WI38 (cell line): ENCODE data around the gene DEGS1.

Source experiments
- H3K4me3 ChIP-seq: 2 replicates; pipeline ENCODE4 v1.5.1; 2011; ENCODE audit warnings: low read depth, mild to moderate bottlenecking, control low read depth, low read length
- CTCF ChIP-seq: IDR thresholded peaks from 2 replicates; pipeline ENCODE4 v1.5.1; 2012; ENCODE audit warnings: low read depth, mild to moderate bottlenecking, control low read depth, low read length

Gene DEGS1

DNA sequence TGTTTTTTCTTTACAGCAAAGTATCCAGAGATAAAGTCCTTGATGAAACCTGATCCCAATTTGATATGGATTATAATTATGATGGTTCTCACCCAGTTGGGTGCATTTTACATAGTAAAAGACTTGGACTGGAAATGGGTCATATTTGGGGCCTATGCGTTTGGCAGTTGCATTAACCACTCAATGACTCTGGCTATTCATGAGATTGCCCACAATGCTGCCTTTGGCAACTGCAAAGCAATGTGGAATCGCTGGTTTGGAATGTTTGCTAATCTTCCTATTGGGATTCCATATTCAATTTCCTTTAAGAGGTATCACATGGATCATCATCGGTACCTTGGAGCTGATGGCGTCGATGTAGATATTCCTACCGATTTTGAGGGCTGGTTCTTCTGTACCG lies 6.5 kb downstream of the DEGS1 start:
- no peak overlapping the region for H3K4me3 ChIP-seq
- no peak for TF ChIP-seq CTCF

- no peak for TF ChIP-seq CTCF
- no peak overlapping the region for H3K4me3 ChIP-seq
These were observed 9.2 kb downstream of the DEGS1 start for GRCh38 chr1:224192082-224192788.

- no peak overlapping the region for H3K4me3 ChIP-seq
- TF ChIP-seq CTCF = no peak
These were observed 10.4 kb downstream of the DEGS1 start for GRCh38 chr1:224193319-224193966.

- H3K4me3 ChIP-seq = no peak overlapping the region
- TF ChIP-seq CTCF = no peak
These were observed 14.0 kb downstream of the DEGS1 start for GRCh38 chr1:224196813-224197600.

DNA sequence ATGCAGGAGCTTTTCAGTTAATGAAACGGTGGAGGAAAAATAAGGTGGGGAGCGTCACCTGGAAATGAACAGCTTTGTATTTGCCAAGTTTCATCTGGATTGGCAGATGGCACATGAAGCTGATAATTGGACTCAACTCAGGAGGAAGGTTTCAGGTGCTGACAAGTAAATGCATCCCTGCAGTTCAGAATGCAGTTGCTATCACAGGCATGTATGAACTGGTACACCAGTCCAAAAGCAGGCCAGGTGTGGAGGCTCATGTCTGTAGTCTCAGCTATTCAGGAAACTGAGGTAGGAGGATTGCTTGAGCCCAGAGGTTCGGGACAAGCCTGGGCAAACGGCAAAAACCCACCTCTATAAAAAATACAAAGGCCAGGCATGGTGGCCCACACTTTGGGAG lies 15.5 kb downstream of the DEGS1 start:
- no peak for TF ChIP-seq CTCF
- H3K4me3 ChIP-seq = no peak overlapping the region

- no peak overlapping the region for H3K4me3 ChIP-seq
- no peak for TF ChIP-seq CTCF
These were observed 16.6 kb downstream of the DEGS1 start for GRCh38 chr1:224199679-224200078.

DNA sequence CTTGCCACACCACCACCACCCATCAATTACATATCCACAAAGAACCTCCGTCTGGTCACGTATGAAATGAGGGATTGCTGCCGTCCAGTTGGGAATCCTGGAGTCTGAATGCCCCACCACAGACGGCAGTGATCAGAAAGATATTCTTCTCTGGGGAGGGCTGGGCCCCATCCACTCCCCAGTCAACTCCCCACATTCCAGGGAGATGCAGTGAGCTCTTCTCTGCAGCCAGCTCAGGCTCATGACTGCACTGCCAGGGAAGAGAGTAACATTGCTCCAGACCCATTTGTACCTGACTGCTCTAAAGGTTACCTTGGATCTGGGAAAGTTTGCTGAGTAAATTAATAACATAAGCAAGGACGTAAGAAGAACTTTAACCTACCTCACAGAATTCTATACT lies 18.3 kb downstream of the DEGS1 start:
- TF ChIP-seq CTCF = no peak
- H3K4me3 ChIP-seq = no peak overlapping the region
